Adipose tissue (tissue), 3 donors: Measurements from ENCODE around the gene SIDT1. TPM values are rescaled to one million over a fixed set of nuclear protein-coding genes. Genes with fewer than 3 reads are reported as not detected.

Source experiments
- H3K27ac ChIP-seq: one replicate; pipeline ENCODE4 v1.5.1; 2013; ENCODE audit warnings: low read depth, low read length
- WGBS, 3 donors: extraction: QIAGEN DNeasy Blood & Tissue Kit; methylation state at CpG; one replicate each; pipeline ENCODE4 v1.1.7; 2013; 5-methylcytosine and 5-hydroxymethylcytosine counted together
- polyA plus RNA-seq, 3 donors: library from polyadenylated mRNA; stranded (reverse); fragments of 200-250 nt; gene quantifications; one replicate each; pipeline ENCODE4 v1.2.3, GENCODE V29; 2013
- donor health status: healthy with polysubstance abuse.
- donor health status: Bipolar disorder and iron deficiency.
- donor health status: healthy.

The SIDT1 gene
- polyA plus RNA-seq, 3 donors: 0.75 to 1.1 (median 0.88) TPM

DNA sequence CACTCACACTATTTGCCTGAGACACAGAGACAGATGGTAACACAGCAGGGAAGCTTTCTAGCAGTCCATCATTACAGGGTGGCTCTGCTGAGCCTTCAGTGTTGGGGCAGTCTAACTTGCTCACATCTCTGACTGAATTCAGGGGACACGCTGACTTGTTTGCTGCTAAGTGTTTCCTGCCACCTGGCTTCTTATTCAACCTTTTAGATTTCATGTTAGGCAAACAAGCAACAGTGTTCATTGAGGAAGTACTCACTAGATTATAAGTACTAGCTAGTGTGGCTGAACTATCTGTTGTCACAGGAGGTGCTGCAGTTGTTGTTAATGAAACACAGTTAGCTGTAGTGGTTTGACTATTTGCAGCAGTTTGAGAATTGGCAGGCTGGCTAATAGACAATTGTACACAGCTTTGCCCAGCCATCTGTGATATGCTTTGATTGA is 126.8 kb downstream of the SIDT1 start:
- H3K27ac ChIP-seq: no peak overlapping the region
- 84 to 93% (median 89%) methylated on average over 1 of the region's 1 CpG for WGBS, 3 donors

DNA sequence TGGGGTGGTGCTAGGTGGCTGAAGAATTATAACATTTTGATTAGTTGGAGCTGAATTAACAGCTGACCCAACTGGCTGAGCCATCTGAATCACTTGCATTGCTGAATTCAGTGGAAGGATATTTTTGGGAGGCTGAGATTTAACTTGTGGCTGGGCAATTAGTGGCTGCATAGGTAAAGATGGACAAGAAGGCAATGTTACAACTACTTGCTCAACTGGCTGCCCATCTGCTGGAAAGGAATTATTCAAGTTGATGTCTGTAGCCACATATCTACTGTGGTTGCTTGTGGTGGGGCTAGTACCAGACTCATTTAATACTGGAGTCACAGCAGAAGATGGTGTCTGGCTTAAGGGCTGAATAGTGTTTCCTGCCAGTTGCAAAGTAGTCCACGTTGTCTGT is 127.6 kb downstream of the SIDT1 start:
- no peak overlapping the region for H3K27ac ChIP-seq
- 79 to 100% (median 94%) methylated on average over 1 of the region's 1 CpG for WGBS, 3 donors

DNA sequence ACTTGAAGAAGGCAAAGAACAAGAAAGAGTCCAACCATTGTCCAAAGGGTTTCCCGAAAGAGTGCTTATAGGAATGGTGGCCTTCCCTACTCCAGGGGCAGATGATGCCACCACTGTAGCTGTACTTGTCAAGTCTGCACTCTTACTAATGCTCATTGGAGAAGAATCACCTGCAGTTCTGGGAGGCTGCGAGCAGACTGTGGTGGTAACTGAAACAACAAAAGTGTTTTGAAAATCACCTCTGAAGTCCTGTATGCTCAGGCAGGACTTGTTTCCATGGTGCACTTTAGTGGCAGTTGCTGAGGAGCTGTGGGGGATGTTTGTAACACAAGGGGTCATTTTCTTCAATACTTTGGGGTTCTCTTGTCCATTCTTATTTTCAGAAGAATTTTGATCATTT is 128.1 kb downstream of the SIDT1 start:
- WGBS, 3 donors: 98 to 100% (median 100%) methylated on average over 2 of the region's 2 CpGs

DNA sequence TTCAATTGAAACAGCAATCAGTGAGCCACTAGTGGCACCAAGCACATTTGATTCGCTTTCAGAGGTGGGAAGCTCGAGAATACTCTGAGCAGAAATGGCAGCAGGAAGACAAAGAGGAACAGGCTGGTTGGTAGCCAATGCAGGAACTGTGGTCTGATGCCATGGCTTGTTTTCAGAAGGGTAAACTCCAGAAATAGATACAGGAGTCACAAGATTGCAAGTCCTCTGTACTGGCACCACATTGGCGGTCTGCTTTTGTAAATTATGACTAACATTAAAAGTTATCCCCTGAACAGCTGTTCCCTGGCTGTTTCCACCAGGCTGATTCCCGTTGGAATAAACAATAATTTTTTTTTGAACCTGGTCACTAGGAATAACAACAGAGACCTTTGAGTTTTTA is 128.5 kb downstream of the SIDT1 start:
- whole genome bisulfite sequencing, 3 donors: 53 to 88% (median 86%) methylated on average over 4 of the region's 4 CpGs
- H3K27ac ChIP-seq: no peak overlapping the region

More for the DNA sequence above, 128.1 kb downstream of the SIDT1 start:
- no peak overlapping the region for H3K27ac ChIP-seq

DNA sequence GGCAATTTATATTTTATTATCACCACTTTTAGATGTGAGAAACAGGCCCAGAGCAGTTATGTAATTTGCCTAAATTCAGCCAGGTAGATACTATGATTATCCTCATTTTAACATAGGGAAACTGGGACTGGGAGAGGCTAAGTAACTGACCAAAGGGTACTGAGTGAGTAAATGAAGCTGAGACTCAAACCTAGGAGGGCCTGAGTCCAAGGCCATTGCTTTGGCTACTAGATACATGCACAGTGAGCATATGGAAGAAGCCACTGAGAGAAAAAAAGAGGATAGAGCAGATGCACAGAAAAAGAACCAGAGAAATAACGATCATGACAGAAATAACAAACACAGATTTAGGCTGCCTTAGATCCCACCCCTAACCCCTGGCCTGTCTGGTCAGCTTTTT is 130.5 kb downstream of the SIDT1 start:
- WGBS, 3 donors: 25 to 86% (median 72%) methylated on average over 1 of the region's 1 CpG
- no peak overlapping the region for H3K27ac ChIP-seq

DNA sequence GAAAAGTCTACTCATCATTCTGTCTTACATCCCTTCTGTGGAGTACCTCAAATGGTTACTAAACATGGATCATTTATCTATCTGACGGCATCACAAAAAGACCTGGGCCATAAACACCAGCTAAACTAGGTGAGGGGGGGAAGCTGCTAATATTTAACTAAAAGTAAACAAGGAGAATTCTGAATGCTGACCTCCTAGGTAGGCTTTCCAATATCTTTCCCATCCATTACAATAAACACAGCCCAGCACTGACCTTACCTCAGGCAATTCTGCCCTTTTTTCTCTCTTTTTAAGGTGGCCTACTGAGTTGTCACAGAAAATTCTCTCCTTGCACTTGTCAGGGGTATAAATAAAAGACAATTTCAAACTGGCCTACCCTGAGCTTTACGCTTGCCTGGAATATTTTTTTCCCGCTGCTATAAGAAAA is 131.0 kb downstream of the SIDT1 start:
- no peak overlapping the region for H3K27ac ChIP-seq
- WGBS, 3 donors: 27 to 97% (median 95%) methylated on average over 3 of the region's 3 CpGs

DNA sequence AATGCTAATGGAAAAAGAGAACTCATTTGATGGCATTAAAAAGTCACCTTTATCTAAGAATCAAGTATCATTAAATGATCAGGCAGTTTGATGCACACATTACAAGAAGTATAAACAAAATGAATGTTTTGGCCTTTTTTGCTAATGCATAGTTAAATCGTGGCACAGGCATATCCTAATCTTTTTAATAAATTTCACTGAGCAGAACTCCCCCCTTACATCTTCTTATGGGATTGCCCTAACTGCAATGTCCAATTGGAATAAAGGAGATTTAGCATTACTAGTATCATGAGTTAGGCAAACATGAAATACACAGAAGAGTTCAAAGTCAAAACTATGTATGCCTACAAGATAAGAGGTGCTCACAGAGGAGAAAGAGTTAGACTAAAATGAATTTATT is 131.4 kb downstream of the SIDT1 start:
- H3K27ac ChIP-seq: no peak overlapping the region
- WGBS, 3 donors: 28 to 73% (median 70%) methylated on average over 1 of the region's 1 CpG

DNA sequence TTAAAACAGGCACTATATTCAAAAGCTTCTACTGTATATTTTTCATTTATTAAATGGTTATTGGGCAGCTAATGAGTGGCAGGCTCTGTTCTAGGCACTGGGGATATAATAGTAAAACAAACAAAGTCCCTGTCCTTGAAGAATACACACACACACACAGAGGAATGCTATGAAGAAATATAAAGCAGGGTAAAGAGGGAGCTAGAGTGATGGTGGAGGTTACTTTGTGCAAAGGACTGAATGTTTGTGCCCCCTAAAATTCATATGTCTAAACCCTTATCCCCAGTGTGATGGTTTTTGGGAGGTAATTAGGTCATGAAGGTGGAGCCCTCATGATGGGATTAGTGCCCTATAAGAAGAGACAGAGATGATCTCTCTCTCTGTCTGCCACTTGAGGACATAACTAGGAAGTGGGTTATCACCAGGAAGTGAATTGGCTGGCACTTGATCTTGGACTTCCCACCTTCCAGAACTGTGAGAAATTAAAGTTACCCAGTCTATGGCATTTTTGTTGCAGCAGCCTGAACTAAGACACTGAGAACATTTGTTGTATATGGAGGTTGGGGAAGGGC is 132.3 kb downstream of the SIDT1 start:
- no peak overlapping the region for H3K27ac ChIP-seq

DNA sequence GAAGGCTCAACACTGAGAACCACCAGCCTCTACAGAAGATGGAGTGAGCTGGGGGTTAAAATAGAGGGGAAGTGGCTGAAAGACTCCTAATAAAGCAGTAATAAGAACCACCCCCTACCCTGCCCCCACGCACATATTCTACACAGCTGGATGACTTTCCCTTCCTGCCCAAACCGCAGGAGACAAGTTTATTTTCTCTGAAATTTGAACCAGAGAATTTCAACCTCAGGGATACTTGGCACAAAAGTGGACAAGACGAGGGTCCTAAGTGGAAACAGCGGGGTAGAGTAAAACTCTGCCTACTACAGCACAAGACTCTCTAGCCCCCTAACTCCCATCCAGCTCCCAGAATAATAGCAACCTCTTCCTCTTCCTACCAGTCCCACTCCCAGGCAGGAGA is 135.7 kb downstream of the SIDT1 start:
- no peak overlapping the region for H3K27ac ChIP-seq

DNA sequence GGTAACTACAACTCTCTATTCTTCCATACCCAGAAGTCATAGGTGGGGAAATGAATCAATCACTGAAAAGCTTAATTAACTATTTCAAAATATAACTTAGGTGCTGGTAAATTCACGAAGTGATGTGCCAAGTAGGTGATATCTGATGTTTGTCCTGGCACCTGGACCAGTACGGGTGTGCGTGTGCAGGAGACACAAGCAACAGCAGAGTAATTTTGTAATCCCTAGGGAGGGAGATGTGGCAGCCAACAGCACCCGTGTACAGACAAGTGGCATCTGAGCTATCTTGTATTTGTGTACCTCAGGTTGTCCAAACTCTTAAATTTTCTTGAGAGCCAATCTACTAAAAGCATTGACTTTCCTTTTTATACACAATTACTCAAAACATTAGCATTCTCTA is 141.2 kb downstream of the SIDT1 start:
- 30 to 92% (median 84%) methylated on average over 4 of the region's 4 CpGs for WGBS, 3 donors
- H3K27ac ChIP-seq: no peak overlapping the region

More for the DNA sequence above, 135.7 kb downstream of the SIDT1 start:
- WGBS, 3 donors: 37 to 69% (median 47%) methylated on average over 4 of the region's 4 CpGs

DNA sequence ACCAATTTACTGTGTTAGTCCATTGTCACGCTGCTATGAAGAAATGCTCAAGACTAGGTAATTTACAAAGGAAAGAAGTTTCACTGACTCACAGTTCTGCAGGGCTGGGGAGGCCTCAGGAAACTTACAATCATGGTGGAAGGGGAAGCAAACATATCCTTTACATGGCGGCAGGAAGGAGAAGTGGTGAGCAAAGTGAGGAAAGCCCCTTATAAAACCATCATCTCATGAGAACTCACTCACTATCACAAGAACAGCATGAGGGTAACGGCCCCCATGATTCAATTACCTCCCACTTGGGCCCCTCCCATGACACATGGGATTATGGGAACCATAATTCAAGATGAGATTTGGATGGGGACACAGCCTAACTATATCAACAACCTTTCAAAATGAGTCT is 143.9 kb downstream of the SIDT1 start:
- H3K27ac ChIP-seq: no peak overlapping the region
- 56 to 97% (median 64%) methylated on average over 3 of the region's 3 CpGs for WGBS, 3 donors

DNA sequence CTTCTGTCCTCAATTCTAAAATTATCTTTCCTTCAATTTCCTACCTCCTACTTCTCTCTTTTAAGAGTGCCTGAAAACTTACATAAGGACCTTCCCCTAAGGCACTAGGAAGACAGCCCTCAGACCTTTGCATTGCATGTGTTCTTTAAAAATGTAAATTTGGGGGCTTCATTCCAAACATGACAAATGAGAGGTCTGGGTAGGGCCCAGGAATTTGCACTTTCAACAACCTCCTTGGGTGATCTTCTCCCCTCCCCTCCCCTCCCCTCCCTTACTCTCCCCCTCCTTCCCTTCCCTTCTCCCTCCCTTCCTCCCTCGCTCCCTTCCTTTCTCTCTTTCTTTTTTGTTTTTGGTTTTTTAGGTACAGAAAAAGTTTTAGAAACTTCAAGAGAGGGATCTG is 145.4 kb downstream of the SIDT1 start:
- WGBS, 3 donors: 100% methylated on average over 1 of the region's 1 CpG
- H3K27ac ChIP-seq: no peak overlapping the region

DNA sequence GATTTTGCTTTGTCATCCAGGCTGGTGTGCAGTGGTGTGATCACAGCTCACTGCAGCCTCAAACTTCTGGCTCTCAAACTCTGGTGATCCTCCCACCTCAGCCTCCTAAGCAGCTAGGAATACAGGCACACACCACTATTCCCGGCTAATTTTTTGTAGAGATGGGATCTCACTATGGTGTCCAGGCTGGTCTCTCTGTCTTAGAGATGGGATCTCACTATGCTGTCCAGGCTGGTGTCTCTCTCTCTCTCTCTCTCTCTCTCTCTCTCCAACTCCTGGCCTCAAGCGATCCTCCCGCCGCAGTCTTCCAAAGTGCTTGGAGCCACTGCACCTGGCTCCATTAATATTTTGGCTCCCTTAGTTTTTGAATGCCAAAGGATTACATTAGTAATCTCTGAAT is 146.4 kb downstream of the SIDT1 start:
- WGBS, 3 donors: 97 to 100% (median 99%) methylated on average over 4 of the region's 4 CpGs
- H3K27ac ChIP-seq: no peak overlapping the region

Other genes starting within 250 kb of the SIDT1 start
- 1 to 10 TPM; 1.3 to 2.6 (median 2.0) TPM for gene CFAP44, start 91.1 kb upstream of the SIDT1 start, polyA plus RNA-seq
- gene SPICE1, start 17.4 kb upstream of the SIDT1 start, polyA plus RNA-seq: 1 to 10 TPM; 1.9 to 3.8 (median 2.2) TPM
- 1 to 10 TPM; 2.7 to 6.0 (median 3.5) TPM for gene USF3, start 164.1 kb downstream of the SIDT1 start, polyA plus RNA-seq
- 10 to 100 TPM; 20.8 to 76.7 (median 46.0) TPM for gene NAA50, start 213.7 kb downstream of the SIDT1 start, polyA plus RNA-seq
- 10 to 100 TPM in 2 of 3 donors, 1 to 10 TPM in 1; 8.9 to 15.5 (median 12.5) TPM for gene ATP6V1A, start 214.5 kb downstream of the SIDT1 start, polyA plus RNA-seq